Measurements from ENCODE around the gene OIT3.
A peak's percentile ranks its signal among the peaks of the same experiment; 100 is the strongest.

Gene OIT3

GRCh38 chr10:72881291-72881690 lies 12.2 kb upstream of the OIT3 start:
- Mint-ChIP-seq H3K4me3 (no peak overlapping the region), H3K9me3 (peaks cover 41% of the 10 kb centered on the region), H3K36me3 (ENCODE audit: low read depth) (peaks cover 75% of the 10 kb centered on the region), H3K4me1 (no peaks in the 10 kb centered on the region), H3K27ac (no peak overlapping the region), H3K27me3 (ENCODE audit: low read depth, poor library complexity) (no peaks in the 10 kb centered on the region)
- TF ChIP-seq CTCF (IDR thresholded peaks at IDR 0.05) = no peak
- no peak for DNase-seq

GRCh38 chr10:72883861-72884260 lies 9.7 kb upstream of the OIT3 start:
- Mint-ChIP-seq H3K4me1 (peaks cover 7% of the 10 kb centered on the region), H3K9me3 (peaks cover 29% of the 10 kb centered on the region), H3K4me3 (no peak overlapping the region), H3K27ac (no peak overlapping the region), H3K27me3 (ENCODE audit: low read depth, poor library complexity) (no peaks in the 10 kb centered on the region), H3K36me3 (ENCODE audit: low read depth) (peaks cover 78% of the 10 kb centered on the region)
- no peak for DNase-seq
- TF ChIP-seq CTCF (IDR thresholded peaks at IDR 0.05) = no peak

GRCh38 chr10:72885953-72886352 lies 7.6 kb upstream of the OIT3 start:
- peaks cover 11% of the 10 kb centered on the region for H3K9me3 Mint-ChIP-seq
- no peak overlapping the region for H3K27ac Mint-ChIP-seq
- H3K27me3 Mint-ChIP-seq (ENCODE audit: low read depth, poor library complexity) = no peaks in the 10 kb centered on the region
- H3K36me3 Mint-ChIP-seq (ENCODE audit: low read depth) = peaks cover 59% of the 10 kb centered on the region
- no peak overlapping the region for H3K4me3 Mint-ChIP-seq
- no peak for DNase-seq
- TF ChIP-seq CTCF (IDR thresholded peaks at IDR 0.05) = no peak
- H3K4me1 Mint-ChIP-seq = peaks cover 7% of the 10 kb centered on the region

GRCh38 chr10:72886621-72887020 lies 6.9 kb upstream of the OIT3 start:
- Mint-ChIP-seq H3K4me1 (peaks cover 7% of the 10 kb centered on the region), H3K27ac (no peak overlapping the region), H3K4me3 (no peak overlapping the region), H3K9me3 (peaks cover 6% of the 10 kb centered on the region), H3K27me3 (ENCODE audit: low read depth, poor library complexity) (peaks cover 3% of the 10 kb centered on the region), H3K36me3 (ENCODE audit: low read depth) (peaks cover 53% of the 10 kb centered on the region)
- no peak for DNase-seq
- TF ChIP-seq CTCF (IDR thresholded peaks at IDR 0.05) = no peak

- Mint-ChIP-seq H3K27ac (no peak overlapping the region), H3K9me3 (peaks cover 2% of the 10 kb centered on the region), H3K4me3 (no peak overlapping the region), H3K4me1 (peaks cover 7% of the 10 kb centered on the region), H3K36me3 (ENCODE audit: low read depth) (peaks cover 49% of the 10 kb centered on the region), H3K27me3 (ENCODE audit: low read depth, poor library complexity) (peaks cover 3% of the 10 kb centered on the region)
- no peak for TF ChIP-seq CTCF (IDR thresholded peaks at IDR 0.05)
- DNase-seq = no peak
Measured at GRCh38 chr10:72887043-72887442, 6.5 kb upstream of the OIT3 start.

GRCh38 chr10:72888151-72888638 lies 5.3 kb upstream of the OIT3 start:
- H3K36me3 Mint-ChIP-seq (ENCODE audit: low read depth) = peaks cover 38% of the 10 kb centered on the region
- DNase-seq = no peak
- H3K4me1 Mint-ChIP-seq = peaks cover 7% of the 10 kb centered on the region
- H3K27me3 Mint-ChIP-seq (ENCODE audit: low read depth, poor library complexity) = peaks cover 6% of the 10 kb centered on the region
- H3K27ac Mint-ChIP-seq = peak overlapping the region; percentile 79
- no peak overlapping the region for H3K4me3 Mint-ChIP-seq
- TF ChIP-seq CTCF (IDR thresholded peaks at IDR 0.05) = no peak
- H3K9me3 Mint-ChIP-seq = no peaks in the 10 kb centered on the region

Measured in nephron progenitor cell (in vitro differentiated cells).